Heart left ventricle (tissue), 16 donors: Measurements from ENCODE around the gene INSR. TPM values are rescaled to one million over a fixed set of nuclear protein-coding genes. Genes with fewer than 3 reads are reported as not detected.
"Not testable (repeated sequence)": the region's sequence is repeated elsewhere in the genome, so short reads cannot be mapped to it uniquely, and the experiment has no call there.

Experiments used
- ATAC-seq, 4 donors: fragments of 200-7000 bp; cut with Tn5 transposase; one replicate each; pipeline ENCODE4 v1.9.1; 2020 to 2022; ENCODE audit warnings: moderate library complexity in 4 of 4, mild to moderate bottlenecking in 3 of 4, moderate number of reproducible peaks in 1 of 4
- DNase-seq, 5 donors: peaks; one replicate each; pipeline ENCODE4 v3.0.0-alpha.2; 2020
- H3K27ac ChIP-seq, 12 donors: fragments of 200-600 bp; sonication (generic) in 4 of 12; one replicate each; pipeline versions ENCODE4 v1.5.0 to v1.8.0; 2016 to 2022; ENCODE audit warnings: mild to moderate bottlenecking in 2 of 12
- H3K27me3 ChIP-seq, 9 donors: fragments of 200-600 bp; sonication (generic) in 2 of 9; one replicate each; pipeline versions ENCODE4 v1.5.1 to v1.8.0; 2016 to 2022; ENCODE audit warnings: mild to moderate bottlenecking in 3 of 9
- H3K36me3 ChIP-seq, 9 donors: fragments of 200-600 bp; sonication (generic) in 2 of 9; one replicate each; pipeline versions ENCODE4 v1.5.0 to v1.8.0; 2018 to 2022; ENCODE audit warnings: mild to moderate bottlenecking in 2 of 9
- H3K4me1 ChIP-seq, 12 donors: fragments of 200-600 bp; sonication (generic) in 4 of 12; one replicate each; pipeline versions ENCODE4 v1.5.0 to v1.8.0; 2016 to 2022; ENCODE audit warnings: mild to moderate bottlenecking in 3 of 12
- H3K4me3 ChIP-seq, 12 donors: fragments of 200-600 bp; sonication (generic) in 4 of 12; one replicate each; pipeline versions ENCODE4 v1.5.0 to v1.8.0; 2017 to 2022; ENCODE audit warnings: mild to moderate bottlenecking in 9 of 12, moderate library complexity in 4 of 12
- H3K9me3 ChIP-seq, 12 donors: fragments of 200-600 bp; sonication (generic) in 4 of 12; one replicate each; pipeline versions ENCODE4 v1.5.0 to v1.8.0; 2016 to 2022; ENCODE audit warnings: mild to moderate bottlenecking in 1 of 12
- POLR2A ChIP-seq, 2 donors: fragments of 450-650 bp; IDR thresholded peaks; one replicate each; pipeline ENCODE4 v1.6.1; 2017; ENCODE audit warnings: antibody characterized with exemption in 2 of 2, mild to moderate bottlenecking in 2 of 2, moderate library complexity in 2 of 2
- WGBS, 4 donors: extraction: QIAGEN DNeasy Blood & Tissue Kit in 2 of 4; methylation state at CpG; one replicate each; pipeline versions ENCODE4 v1.1.5 to v1.1.7; 2013 to 2018; 5-methylcytosine and 5-hydroxymethylcytosine counted together
- intact Hi-C, 10 donors: fragments of 100-400 bp; cut with DNase I; formaldehyde crosslinking; loops; one replicate each; pipeline versions ENCODE4 v1.11.1 to v1.14.2; 2022
- polyA plus RNA-seq, 2 donors: library from polyadenylated mRNA; stranded (reverse); fragments of 200-250 nt; gene quantifications; one replicate each; pipeline ENCODE4 v1.2.3, GENCODE V29; 2013
- total RNA-seq, 9 donors: library from RNA; depleted of rRNA in 2 of 9; stranded (reverse); fragments of >200 nt in 2 of 9; fragmentation: NEBNext Ultra II Directional in 3 of 9; extraction: Animal tissue kit (Norgen Biotek cat#: 25700) in 3 of 9; gene quantifications; one replicate each; pipeline versions ENCODE4 v1.1.0 to v1.2.4, GENCODE V29; 2016 to 2023
- TF ChIP-seq, protein P1 (sequence below), 12 donors: fragments of 200-600 bp; sonication (generic) in 4 of 12; IDR thresholded peaks; one replicate each; pipeline versions ENCODE4 v1.5.0 to v1.8.0; 2018 to 2022; ENCODE audit warnings: antibody characterized with exemption in 12 of 12, mild to moderate bottlenecking in 5 of 12
- donor health status: ischemic (EF 13 %, LVEDD 7.1; RV severe dilation, severe dysfunction).
- donor health status: healthy with polysubstance abuse.
- donor health status: DM: no; HTN: yes; CAD: no.
- donor health status: DM: no; HTN: no; CAD: no.
- donor health status: ischemic (EF 25% LVEDD 6.9; RV normal size, moderate dysfunction).
- donor health status: ischemic (EF 25% LVEDD 5.7; RV mildly dilated, moderate dysfunction).
- donor health status: healthy.
- donor health status: DM: yes; HTN: yes; CAD: no.
- donor health status: ischemic (EF 35%, LVEDD 5.7; RV mildly dilated, moderate dysfunction).
- donor health status: nonischemic (EF 11% LVEDD 7.7; RV severe dilation, severe dysfunction).
- donor health status: DM: yes; HTN: yes; CAD: no.
- donor health status: PGD.
- donor health status: ischemic (EF 29% LVEDD 5.4; RV normal size, mild dysfunction).
- donor health status: nonischemic (EF 23%, LVEDD 6.1; RV moderate dilation, normal function).

INSR gene
- total and polyA plus RNA-seq, 11 donors = 28.7 to 221 (median 98.8) TPM

DNA sequence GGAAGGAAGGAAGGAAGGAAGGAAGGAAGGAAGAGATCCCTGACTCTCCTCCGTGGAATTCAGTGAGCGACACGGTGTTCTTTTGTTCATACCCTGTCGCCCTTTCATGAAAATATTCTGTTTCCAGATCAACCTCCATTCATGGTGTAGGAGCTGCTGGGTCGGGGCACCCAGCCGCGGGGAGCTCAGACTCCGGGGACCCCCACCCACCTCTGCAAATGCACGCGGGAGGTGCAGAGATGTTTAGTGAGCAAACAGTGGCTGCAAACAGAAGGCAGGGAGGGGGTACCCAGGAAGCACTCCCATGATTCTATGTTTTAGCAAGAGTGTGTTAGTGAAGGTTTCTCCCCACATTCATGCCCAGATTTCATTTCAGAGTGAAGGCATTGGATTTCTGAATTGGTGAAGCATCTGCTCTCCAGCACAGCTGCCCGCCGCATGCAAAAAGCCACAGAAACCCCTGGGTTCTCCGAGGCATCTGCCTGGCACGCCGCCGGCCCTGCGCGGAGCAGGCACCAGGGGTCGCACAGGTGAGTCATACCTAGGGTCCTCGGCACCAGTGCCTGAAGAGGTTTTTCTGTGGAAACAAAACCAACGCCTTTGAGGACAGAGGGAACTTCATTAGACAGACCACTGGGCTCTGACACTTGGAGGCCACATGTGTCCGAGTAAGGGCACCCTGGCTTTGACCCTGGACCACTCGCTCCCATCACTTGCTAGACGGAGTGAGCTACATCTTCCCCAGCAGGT lies 144.1 kb downstream of the INSR start:
- H3K36me3 ChIP-seq = peaks cover 0 to 68% (median 24%) of the 10 kb centered on the region in 9 donors
- intact Hi-C loops = loop anchor here (1.0 to 10.0 kb wide), 9 partner anchors 47 to 192 kb away; partner anchors contain the start of gene INSR (in 4 of the 10)
- TF ChIP-seq POLR2A (IDR thresholded peaks at IDR 0.05) = no peak
- TF ChIP-seq, protein P1, sequence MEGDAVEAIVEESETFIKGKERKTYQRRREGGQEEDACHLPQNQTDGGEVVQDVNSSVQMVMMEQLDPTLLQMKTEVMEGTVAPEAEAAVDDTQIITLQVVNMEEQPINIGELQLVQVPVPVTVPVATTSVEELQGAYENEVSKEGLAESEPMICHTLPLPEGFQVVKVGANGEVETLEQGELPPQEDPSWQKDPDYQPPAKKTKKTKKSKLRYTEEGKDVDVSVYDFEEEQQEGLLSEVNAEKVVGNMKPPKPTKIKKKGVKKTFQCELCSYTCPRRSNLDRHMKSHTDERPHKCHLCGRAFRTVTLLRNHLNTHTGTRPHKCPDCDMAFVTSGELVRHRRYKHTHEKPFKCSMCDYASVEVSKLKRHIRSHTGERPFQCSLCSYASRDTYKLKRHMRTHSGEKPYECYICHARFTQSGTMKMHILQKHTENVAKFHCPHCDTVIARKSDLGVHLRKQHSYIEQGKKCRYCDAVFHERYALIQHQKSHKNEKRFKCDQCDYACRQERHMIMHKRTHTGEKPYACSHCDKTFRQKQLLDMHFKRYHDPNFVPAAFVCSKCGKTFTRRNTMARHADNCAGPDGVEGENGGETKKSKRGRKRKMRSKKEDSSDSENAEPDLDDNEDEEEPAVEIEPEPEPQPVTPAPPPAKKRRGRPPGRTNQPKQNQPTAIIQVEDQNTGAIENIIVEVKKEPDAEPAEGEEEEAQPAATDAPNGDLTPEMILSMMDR (IDR thresholded peaks at IDR 0.05) = no peak
- WGBS, 4 donors = 86 to 87% (median 87%) methylated on average over 21 to 24 of the region's 24 CpGs
- no peak overlapping the region for H3K4me3 ChIP-seq
- DNase-seq (no peak), ATAC-seq (peak in 1 of 4 donors; percentile 28)
- no peak overlapping the region for H3K27ac ChIP-seq
- H3K27me3 ChIP-seq = no peaks in the 10 kb centered on the region
- H3K9me3 ChIP-seq = peaks cover 0 to 11% (median 0%) of the 10 kb centered on the region in 12 donors
- H3K4me1 ChIP-seq = peaks cover 0 to 4% (median 0%) of the 10 kb centered on the region in 12 donors

GRCh38 chr19:7147119-7147675 lies 147.0 kb downstream of the INSR start:
- WGBS, 4 donors = 95 to 98% (median 97%) methylated on average over 10 of the region's 10 CpGs
- not testable (repeated sequence) for ATAC-seq, H3K4me1 ChIP-seq, H3K27me3 ChIP-seq, H3K4me3 ChIP-seq, DNase-seq, H3K27ac ChIP-seq
- H3K9me3 ChIP-seq = peaks cover 0 to 11% (median 0%) of the 10 kb centered on the region in 12 donors
- intact Hi-C loops = loop anchor here in 5 of 10 donors (5.0 to 10.0 kb wide), 5 partner anchors 45 to 195 kb away; partner anchors contain the start of gene INSR (in 1 of the 5)
- H3K36me3 ChIP-seq = peaks cover 3 to 59% (median 32%) of the 10 kb centered on the region in 9 donors

DNA sequence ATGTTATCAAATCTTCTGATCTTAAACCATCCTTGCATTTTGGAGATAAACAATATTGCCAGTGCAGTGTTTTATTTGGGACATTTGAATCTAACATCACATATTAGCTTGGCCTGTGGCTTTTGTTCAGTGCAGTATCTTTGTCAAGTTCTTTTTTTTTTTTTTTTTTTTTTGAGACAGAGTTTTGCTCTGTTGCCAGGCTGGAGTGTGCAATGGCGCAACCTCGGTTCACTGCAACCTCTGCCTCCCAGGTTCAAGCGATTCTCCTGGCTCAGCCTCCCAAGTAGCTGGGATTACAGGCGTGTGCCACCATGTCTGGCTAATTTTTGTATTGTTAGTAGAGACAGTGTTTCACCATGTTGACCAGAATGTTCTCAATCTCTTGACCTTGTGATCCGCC lies 148.1 kb downstream of the INSR start:
- H3K4me1 ChIP-seq, ATAC-seq, DNase-seq, H3K27ac ChIP-seq, H3K4me3 ChIP-seq, H3K27me3 ChIP-seq: not testable (repeated sequence)
- intact Hi-C loops = loop anchor here in 5 of 10 donors (5.0 to 10.0 kb wide), 5 partner anchors 44 to 196 kb away; partner anchors contain the start of gene INSR (in 1 of the 5)
- Histone ChIP-seq H3K9me3 (peaks cover 0 to 11% (median 0%) of the 10 kb centered on the region in 12 donors), H3K36me3 (peaks cover 3 to 61% (median 32%) of the 10 kb centered on the region in 9 donors)
- WGBS, 4 donors = 95 to 97% (median 96%) methylated on average over 5 of the region's 5 CpGs

- WGBS, 4 donors = 37 to 50% (median 43%) methylated on average over 2 of the region's 2 CpGs
- no peaks in the 10 kb centered on the region for H3K27me3 ChIP-seq
- peaks cover 0 to 4% (median 0%) of the 10 kb centered on the region in 12 donors for H3K4me1 ChIP-seq
- DNase-seq (no peak), ATAC-seq (peak in 1 of 4 donors; percentile 23)
- H3K27ac ChIP-seq = peak overlapping the region in 2 of 12 donors; percentile 2 to 30
- H3K36me3 ChIP-seq = peaks cover 2 to 64% (median 36%) of the 10 kb centered on the region in 9 donors
- TF ChIP-seq, protein P1 (IDR thresholded peaks at IDR 0.05) = no peak
- no peak for TF ChIP-seq POLR2A (IDR thresholded peaks at IDR 0.05)
- no peak overlapping the region for H3K4me3 ChIP-seq
- H3K9me3 ChIP-seq = peaks cover 0 to 11% (median 0%) of the 10 kb centered on the region in 12 donors
- intact Hi-C loops = loop anchor here in 5 of 10 donors (5.0 to 10.0 kb wide), 5 partner anchors 43 to 197 kb away; partner anchors contain the start of gene INSR (in 1 of the 5)
Observed at GRCh38 chr19:7145494-7145893, 148.7 kb downstream of the INSR start.

DNA sequence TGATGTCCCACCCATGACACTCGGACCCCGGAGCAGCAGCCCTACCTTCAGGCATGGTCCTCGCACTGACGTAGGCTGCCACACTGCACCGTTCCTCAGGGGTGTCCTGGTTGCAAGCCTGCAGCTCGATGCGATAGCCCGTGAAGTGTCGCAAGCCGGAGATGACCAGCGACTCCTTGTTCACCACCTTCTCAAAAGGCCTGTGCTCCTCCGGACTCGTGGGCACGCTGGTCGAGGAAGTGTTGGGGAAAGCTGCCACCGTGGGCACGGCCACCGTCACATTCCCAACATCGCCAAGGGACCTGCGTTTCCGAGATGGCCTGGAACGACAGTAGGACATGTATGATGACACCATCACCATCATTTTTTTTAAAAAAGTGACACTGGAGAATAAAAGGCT lies 151.4 kb downstream of the INSR start:
- WGBS, 4 donors = 94 to 97% (median 97%) methylated on average over 20 to 22 of the region's 22 CpGs
- TF ChIP-seq, protein P1 (IDR thresholded peaks at IDR 0.05) = no peak
- no peak for TF ChIP-seq POLR2A (IDR thresholded peaks at IDR 0.05)

More for the DNA sequence above, 151.4 kb downstream of the INSR start:
- DNase-seq (no peak), ATAC-seq (no peak)
- no peak overlapping the region for H3K27ac ChIP-seq
- H3K36me3 ChIP-seq = peaks cover 0 to 71% (median 50%) of the 10 kb centered on the region in 9 donors
- peaks cover 0 to 4% (median 0%) of the 10 kb centered on the region in 12 donors for H3K4me1 ChIP-seq
- intact Hi-C loops = loop anchor here in 1 of 10 donors (10.0 kb wide), 1 partner anchor 152 kb away; the partner anchor contains the start of gene INSR
- H3K9me3 ChIP-seq = peaks cover 0 to 11% (median 0%) of the 10 kb centered on the region in 12 donors
- no peak overlapping the region for H3K4me3 ChIP-seq
- H3K27me3 ChIP-seq = no peaks in the 10 kb centered on the region
